Activated T-cell treated with anti-CD3 and anti-CD28 coated beads for 48 hours (primary cell): ENCODE results near the gene BTAF1.

ENCODE experiments used
- DNase-seq: peaks from one replicate; pipeline ENCODE4 v3.0.0-alpha.2; 2020; ENCODE audit warnings: low read depth

BTAF1 gene

DNA sequence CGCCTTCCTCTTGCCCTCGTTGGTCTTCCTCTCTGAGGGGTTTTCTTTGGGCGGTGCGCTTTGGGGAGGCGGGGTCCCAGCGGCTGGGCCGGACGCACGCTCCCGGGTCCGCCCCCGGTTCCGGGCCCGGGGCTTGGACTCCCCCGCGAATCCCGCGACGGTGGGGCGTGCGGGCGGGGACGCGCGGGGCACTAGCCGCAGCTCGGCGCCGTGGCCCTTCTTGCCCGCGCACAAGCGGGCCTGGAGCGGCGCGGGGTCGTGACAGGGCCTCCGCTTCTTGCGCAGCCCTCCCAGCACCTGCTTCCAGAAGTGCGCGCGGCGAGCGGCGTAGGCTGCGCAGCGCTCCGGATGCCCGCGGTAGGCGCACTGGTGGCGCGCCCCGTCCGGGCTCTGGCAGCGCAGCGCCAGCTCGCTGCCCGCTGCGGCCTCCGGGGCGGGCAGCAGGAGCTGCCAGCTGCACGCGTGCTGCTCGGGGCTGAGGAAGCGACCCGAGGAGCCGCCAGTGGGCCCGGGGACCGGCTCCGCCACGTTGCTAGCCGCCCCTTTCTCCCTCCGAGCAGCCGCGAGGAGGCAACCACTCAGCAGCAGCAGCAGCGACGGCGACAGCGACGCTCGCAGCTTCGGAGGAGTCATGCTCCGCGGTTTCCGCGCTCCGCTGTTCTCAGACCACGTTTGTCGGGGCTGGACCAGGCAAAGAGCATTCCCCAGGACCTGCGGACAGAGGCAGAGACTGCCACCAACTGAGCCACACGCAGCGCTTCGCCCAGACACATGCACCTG, 15.0 kb upstream of the BTAF1 start:
- peak; percentile 75 for DNase-seq

- DNase-seq: no peak
Measured at GRCh38 chr10:91909117-91909677, 14.4 kb upstream of the BTAF1 start, which contains the start of gene FGFBP3. TSS of gene FGFBP3 (minus strand) at chr10:91909486. CDS start at chr10:91908969, 517 bp downstream.

GRCh38 chr10:91910467-91910866, 13.1 kb upstream of the BTAF1 start:
- DNase-seq: no peak

DNA sequence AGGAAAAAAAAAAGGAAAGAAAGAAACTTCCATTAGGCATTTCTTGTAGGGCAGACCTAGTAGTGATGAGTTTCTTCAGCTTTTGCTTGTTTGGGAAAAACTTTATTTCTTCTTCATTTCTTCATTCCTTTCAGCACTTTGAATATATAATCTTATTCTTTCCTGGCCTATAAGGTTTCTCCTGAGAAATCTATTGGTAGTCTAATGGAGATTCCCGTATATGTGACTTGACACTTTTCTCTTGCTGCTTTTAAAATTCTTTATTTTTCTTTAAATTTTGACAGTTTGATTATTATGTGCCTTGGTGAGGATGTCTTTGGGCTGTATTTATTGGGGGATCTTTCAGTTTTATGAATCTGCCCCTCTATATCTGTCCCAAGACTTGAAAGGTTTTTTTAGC, 3.9 kb upstream of the BTAF1 start:
- no peak for DNase-seq

- no peak for DNase-seq
Measured at GRCh38 chr10:91924212-91925021, 847 bp downstream of the BTAF1 start.

DNA sequence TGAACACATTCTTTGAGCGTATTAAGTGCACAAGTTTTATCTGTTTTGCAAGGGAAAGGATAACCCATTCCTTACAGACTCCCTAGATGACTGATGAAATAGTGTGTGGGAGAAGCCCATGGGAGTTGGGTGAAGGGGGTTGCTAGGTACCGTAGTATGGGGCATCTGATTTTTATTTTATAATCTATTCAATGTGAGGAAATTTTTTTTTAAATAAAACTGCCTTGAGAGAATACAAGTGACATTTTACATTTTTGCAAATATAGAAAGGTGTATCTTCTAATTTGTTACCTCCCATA, 1.4 kb downstream of the BTAF1 start:
- DNase-seq: no peak

GRCh38 chr10:91930939-91931338, 7.4 kb downstream of the BTAF1 start:
- DNase-seq: no peak

DNA sequence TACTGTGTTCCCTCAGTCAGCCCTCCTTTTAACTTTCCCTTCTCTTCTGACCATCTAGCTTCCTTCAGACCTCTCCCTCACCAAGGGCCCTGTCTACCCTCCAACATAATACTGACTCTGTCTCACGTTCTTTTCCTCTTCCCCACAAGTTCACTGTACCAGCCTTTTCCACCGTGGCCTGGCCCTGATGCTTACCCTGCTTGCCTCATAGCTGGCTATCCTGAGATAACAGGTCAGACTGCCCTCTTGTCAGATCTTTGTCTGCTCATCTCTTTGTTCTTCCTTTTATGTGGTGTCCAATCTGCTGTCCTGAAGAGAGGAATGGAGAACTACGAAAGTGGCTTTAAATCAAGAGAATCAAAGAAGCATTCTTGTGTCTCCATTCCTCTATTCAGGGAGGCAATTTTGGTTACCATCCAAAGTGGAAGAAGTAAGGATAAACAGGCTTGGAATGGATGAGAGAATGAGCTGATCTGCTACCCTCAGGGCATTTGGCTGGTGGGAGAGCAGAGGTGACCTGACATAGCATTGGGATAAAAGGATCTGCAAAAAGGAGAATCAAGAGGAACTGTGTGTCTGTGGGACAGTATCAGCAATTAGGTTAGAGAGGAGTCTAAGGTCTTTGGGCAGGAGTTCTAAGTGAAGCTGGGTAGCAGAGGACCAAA, 8.1 kb downstream of the BTAF1 start:
- DNase-seq: no peak

GRCh38 chr10:91932737-91933136, 9.2 kb downstream of the BTAF1 start:
- DNase-seq: no peak

DNA sequence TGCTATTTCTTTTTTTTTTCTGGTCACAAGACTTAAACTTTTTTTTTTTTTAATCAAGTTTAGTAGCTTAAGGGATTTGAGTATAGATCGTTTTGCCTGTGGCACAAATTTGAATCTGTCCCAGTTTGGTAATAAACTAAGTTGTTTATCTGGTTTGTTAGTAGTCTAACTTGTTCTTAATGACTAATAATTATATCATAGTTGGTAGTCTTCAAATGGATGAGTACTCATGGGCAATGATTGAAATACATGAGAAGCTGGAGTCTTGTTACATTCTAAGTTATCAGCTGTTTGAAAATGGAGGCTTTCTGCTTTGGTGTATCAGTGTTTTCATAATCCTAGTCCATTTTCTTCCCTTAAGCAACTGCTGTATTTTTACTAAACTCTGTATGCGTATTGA, 12.3 kb downstream of the BTAF1 start:
- DNase-seq: no peak

GRCh38 chr10:91939653-91940052, 16.1 kb downstream of the BTAF1 start:
- no peak for DNase-seq

- no peak for DNase-seq
Measured at GRCh38 chr10:91941426-91941825, 17.9 kb downstream of the BTAF1 start.

DNA sequence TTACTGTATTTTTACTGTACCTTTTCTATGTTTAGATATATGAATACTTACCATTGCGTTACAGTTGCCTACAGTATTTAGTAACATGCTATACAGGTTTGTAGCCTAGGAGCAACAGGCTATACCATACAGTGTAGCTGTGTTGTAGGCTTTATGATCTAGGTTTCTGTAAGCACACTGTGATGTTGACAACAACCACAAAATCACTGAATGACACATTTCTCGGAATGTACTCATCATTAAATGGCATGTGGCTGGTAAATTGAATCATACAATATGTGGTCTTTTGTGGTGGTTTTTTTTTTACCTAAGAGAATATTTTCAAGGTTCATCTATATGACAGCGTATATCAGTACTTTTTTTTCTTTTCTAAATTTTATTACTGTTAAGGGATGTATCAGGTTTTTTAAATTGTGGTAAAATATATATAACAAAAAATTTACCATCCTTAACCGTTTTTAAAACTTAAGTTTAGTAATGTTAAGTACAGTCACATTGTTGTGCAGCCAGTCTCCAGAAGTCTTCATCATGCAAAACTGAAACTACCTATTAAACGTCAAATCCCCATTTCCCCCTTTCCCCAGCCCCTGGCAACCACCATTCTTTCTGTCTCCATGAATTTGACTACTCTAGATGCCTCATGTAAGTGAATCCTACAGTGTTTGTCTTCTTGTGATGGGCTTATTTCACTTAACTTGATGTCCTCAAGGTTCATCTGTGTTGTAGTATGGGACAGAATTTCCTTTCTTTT, 21.5 kb downstream of the BTAF1 start:
- DNase-seq: no peak

DNA sequence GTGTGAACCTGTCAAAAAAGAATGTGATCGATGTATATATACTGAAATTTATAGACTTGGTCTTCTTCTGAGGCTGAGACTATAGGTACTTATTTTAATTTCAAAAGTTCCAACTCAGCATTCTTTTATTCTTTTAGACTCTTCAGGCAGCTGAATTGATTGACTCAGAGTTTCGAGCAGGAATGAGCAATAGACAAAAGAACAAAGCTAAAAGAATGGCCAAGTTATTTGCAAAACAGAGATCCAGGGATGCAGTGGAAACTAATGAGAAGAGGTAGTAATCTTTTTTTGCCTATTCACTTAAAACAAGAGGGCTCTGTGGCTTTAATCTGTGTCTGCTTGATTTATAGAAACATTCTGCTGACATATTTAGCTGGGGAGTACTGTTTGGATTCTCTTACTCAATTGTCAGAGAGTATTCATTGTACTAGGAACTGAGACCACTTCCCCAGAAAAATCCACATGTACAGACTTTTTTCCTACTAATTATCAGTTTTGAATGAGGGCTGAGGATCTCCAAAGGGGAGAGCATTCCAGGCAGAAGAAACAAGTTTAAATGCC, 30.1 kb downstream of the BTAF1 start:
- DNase-seq: no peak

DNA sequence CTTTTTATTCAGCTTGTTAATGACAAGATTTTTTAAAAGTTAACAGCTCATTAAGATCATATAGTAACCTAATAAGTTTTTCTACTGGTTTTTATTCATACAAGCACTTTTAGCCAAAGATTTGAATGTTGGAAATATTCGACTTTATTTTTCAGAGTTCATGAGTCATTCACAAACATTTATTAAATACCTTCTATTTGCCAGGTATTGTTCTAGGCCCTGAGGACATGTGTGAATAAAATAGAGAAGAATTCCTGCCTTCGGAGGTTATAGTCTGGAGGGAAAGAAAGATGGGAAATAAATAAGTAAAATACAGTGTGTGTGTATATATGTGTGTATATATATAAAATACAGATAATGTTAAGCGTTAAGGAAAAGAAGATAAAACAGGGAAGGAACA, 31.5 kb downstream of the BTAF1 start:
- no peak for DNase-seq

DNA sequence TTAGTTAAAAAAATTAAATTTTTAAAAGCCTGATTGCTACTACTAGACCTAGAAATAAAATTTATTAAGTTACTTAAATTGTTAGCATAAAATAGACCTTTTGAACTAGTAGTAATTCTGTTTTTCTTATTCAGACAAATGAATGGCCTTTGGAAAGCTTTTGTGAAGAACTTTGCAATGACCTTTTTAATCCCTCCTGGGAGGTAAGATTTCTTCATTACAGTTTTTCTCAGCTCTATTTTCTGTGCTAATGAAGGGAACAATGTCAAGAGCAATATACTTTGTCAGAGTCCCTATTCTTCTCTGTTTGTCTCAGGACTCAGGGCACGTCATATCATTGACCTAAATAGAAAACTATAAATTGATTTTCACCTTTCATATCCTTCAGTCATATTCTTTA, 33.5 kb downstream of the BTAF1 start:
- no peak for DNase-seq

DNA sequence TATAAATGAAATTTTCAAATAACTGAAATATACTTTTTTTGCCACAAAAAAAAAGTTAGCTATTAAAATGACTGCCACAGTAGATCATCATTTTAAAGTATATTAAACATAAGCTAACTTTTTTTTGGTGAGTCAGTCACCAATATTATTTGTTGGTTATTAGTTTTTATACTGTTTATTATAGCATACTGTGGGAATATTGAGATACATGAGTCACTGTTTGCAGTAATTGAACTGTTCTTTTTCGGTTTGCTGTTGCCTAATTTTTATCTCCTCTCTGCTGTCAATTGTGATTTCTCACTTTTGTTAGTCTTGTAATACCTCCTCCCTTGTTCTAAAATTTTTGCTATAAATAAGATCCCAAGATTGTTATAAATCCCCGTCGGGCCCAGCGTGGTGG, 45.7 kb downstream of the BTAF1 start:
- no peak for DNase-seq

GRCh38 chr10:91974960-91975359, 51.4 kb downstream of the BTAF1 start:
- no peak for DNase-seq

- no peak for DNase-seq
Measured at GRCh38 chr10:91975438-91975837, 51.9 kb downstream of the BTAF1 start.

GRCh38 chr10:91976317-91977051, 52.9 kb downstream of the BTAF1 start:
- DNase-seq: no peak

GRCh38 chr10:91977491-91977890, 53.9 kb downstream of the BTAF1 start:
- DNase-seq: no peak
